GM12878 (cell line): Measurements from ENCODE around the gene TRAF2. TPM values are rescaled to one million over a fixed set of nuclear protein-coding genes. Genes with fewer than 3 reads are reported as not detected.
A peak's percentile ranks its signal among the peaks of the same experiment; 100 is the strongest.

Source experiments
- ATF7 ChIP-seq: fragments of 450-650 bp; IDR thresholded peaks from 2 replicates; pipeline ENCODE4 v1.6.1; 2016; ENCODE audit warnings: low read depth, mild to moderate bottlenecking
- BCL3 ChIP-seq: IDR thresholded peaks from 2 replicates; pipeline ENCODE4 v1.6.1; 2011; ENCODE audit warnings: borderline replicate concordance, low read depth, mild to moderate bottlenecking, moderate library complexity, low read length; ENCODE audit not compliant: insufficient read depth, poor library complexity, severe bottlenecking
- EGR1 ChIP-seq, 2 experiments: IDR thresholded peaks; 1 replicate in 1 of 2; 2 replicates in 1 of 2; pipeline ENCODE4 v1.6.1; 2011 to 2012; ENCODE audit warnings: low read depth in 2 of 2, low read length in 2 of 2, borderline replicate concordance in 1 of 2, mild to moderate bottlenecking in 1 of 2, moderate library complexity in 1 of 2
- ETV6 ChIP-seq, 2 experiments: fragments of 450-650 bp in 1 of 2; IDR thresholded peaks in 1 of 2; conservative IDR thresholded peaks in 1 of 2; 2 replicates each; pipeline ENCODE4 v1.6.1; 2014; ENCODE audit warnings: antibody characterized with exemption in 1 of 2, borderline replicate concordance in 1 of 2, low read depth in 1 of 2, mild to moderate bottlenecking in 1 of 2, moderate library complexity in 1 of 2
- FOS ChIP-seq: IDR thresholded peaks from 3 replicates; pipeline ENCODE4 v1.6.1; 2011; ENCODE audit warnings: borderline replicate concordance; ENCODE audit not compliant: insufficient read length; ENCODE audit errors: extremely low read depth
- LARP7 ChIP-seq: fragments of 450-650 bp; IDR thresholded peaks from 2 replicates; pipeline ENCODE4 v1.6.1; 2017; ENCODE audit warnings: mild to moderate bottlenecking
- MEF2B ChIP-seq: fragments of 450-650 bp; IDR thresholded peaks from 2 replicates; pipeline ENCODE4 v1.6.1; 2018; ENCODE audit warnings: mild to moderate bottlenecking, moderate library complexity; ENCODE audit not compliant: partially characterized antibody, poor library complexity, severe bottlenecking
- NKRF ChIP-seq: fragments of 450-650 bp; conservative IDR thresholded peaks from 2 replicates; pipeline ENCODE4 v1.6.1; 2017; ENCODE audit warnings: mild to moderate bottlenecking, moderate library complexity
- POLR2AphosphoS2 ChIP-seq: IDR thresholded peaks from 2 replicates; pipeline ENCODE4 v1.6.1; 2011; ENCODE audit warnings: low read depth, mild to moderate bottlenecking, low read length, improper control_type of control experiment, moderate library complexity
- RFX5 ChIP-seq: IDR thresholded peaks from 2 replicates; pipeline ENCODE4 v1.6.1; 2011; ENCODE audit warnings: low read depth, low read length, improper control_type of control experiment
- SP1 ChIP-seq: IDR thresholded peaks from one replicate; pipeline ENCODE4 v1.6.1; 2011; ENCODE audit warnings: low read depth, low read length
- SREBF2 ChIP-seq: IDR thresholded peaks from 2 replicates; pipeline ENCODE4 v1.6.1; 2012; ENCODE audit warnings: mild to moderate bottlenecking, low read length
- SRF ChIP-seq, 2 experiments: IDR thresholded peaks; 2 replicates each; pipeline ENCODE4 v1.6.1; 2011; ENCODE audit warnings: low read depth in 2 of 2, low read length in 2 of 2, mild to moderate bottlenecking in 1 of 2, moderate library complexity in 1 of 2
- TCF3 ChIP-seq: IDR thresholded peaks from 2 replicates; pipeline ENCODE4 v1.6.1; 2012; ENCODE audit warnings: low read depth, mild to moderate bottlenecking, low read length, borderline replicate concordance; ENCODE audit not compliant: insufficient read depth
- USF2 ChIP-seq: IDR thresholded peaks from 2 replicates; pipeline ENCODE4 v1.6.1; 2011; ENCODE audit warnings: low read depth, low read length, improper control_type of control experiment, borderline replicate concordance
- YBX1 ChIP-seq: fragments of 450-650 bp; IDR thresholded peaks from 2 replicates; pipeline ENCODE4 v1.6.1; 2016; ENCODE audit warnings: antibody characterized with exemption
- YY1 ChIP-seq: IDR thresholded peaks from 2 replicates; pipeline ENCODE4 v1.6.1; 2011; ENCODE audit warnings: low read depth, mild to moderate bottlenecking, low read length
- ZBTB40 ChIP-seq: fragments of 450-650 bp; IDR thresholded peaks from 2 replicates; pipeline ENCODE4 v1.6.1; 2016; ENCODE audit warnings: mild to moderate bottlenecking, moderate library complexity, borderline replicate concordance
- ZNF274 ChIP-seq: IDR thresholded peaks from one replicate; pipeline ENCODE4 v1.8.0; 2011; ENCODE audit not compliant: insufficient read length, insufficient read depth
- ZNF622 ChIP-seq: fragments of 450-650 bp; IDR thresholded peaks from 2 replicates; pipeline ENCODE4 v1.6.1; 2017; ENCODE audit warnings: mild to moderate bottlenecking, inconsistent platforms
- ZSCAN29 ChIP-seq: fragments of 450-650 bp; IDR thresholded peaks from 2 replicates; pipeline ENCODE4 v1.6.1; 2017; ENCODE audit warnings: mild to moderate bottlenecking, moderate library complexity
- polyA plus RNA-seq, 11 experiments: library from polyadenylated mRNA; depleted of rRNA in 4 of 11; unstranded in 6 of 11; stranded (reverse) in 5 of 11; fragments of >200 nt; fragmentation: Nextera tagmentation in 4 of 11; fragmentation: Illumina TruSeq in 1 of 11; extraction: Ambion mirVana in 4 of 11; extraction: Trizol in 1 of 11; gene quantifications; 1 replicate in 1 of 11; 2 replicates in 10 of 11; pipeline versions ENCODE4 v1.2.1 to v1.2.3, GENCODE V29; 2011 to 2016; ENCODE audit warnings: inconsistent platforms in 2 of 11, missing spikeins in 2 of 11, low read depth in 1 of 11
- total RNA-seq, 4 experiments: library from RNA; depleted of rRNA in 3 of 4; stranded (reverse); fragments of >200 nt in 3 of 4; fragmentation: Illumina TruSeq in 1 of 4; extraction: Trizol in 1 of 4; gene quantifications; 2 replicates each; pipeline versions ENCODE4 v1.2.1 to v1.2.3, GENCODE V29; 2013 to 2021

The TRAF2 gene
- total and polyA plus RNA-seq, 10 of the 15 experiments (the other 5 are each of a cell fraction or from before 2014, with no cell fraction given) = 0.34 to 39.5 (median 18.7) TPM

- no peak for TF ChIP-seq POLR2AphosphoS2
- peak; percentile 32 for TF ChIP-seq SP1
- peak; percentile 76 for TF ChIP-seq YY1
- no peak for TF ChIP-seq ETV6 (conservative IDR thresholded peaks at IDR 0.05 in 1 of 2, IDR thresholded peaks at IDR 0.05 in 1 of 2; ENCODE audit: borderline replicate concordance in 1 of 2, low read depth in 1 of 2)
- no peak for TF ChIP-seq ZNF274
- no peak for TF ChIP-seq YBX1
- no peak for TF ChIP-seq BCL3
- no peak for TF ChIP-seq ZNF622
- TF ChIP-seq ZSCAN29 = no peak
- no peak; the same call in 1 of the 2 replicates for TF ChIP-seq NKRF
- peak in 1 of 2 experiments; percentile 49; a peak in 1 of 4 replicates for TF ChIP-seq SRF (IDR thresholded peaks at IDR 0.05; ENCODE audit: low read depth in 2 of 2, low read length in 2 of 2)
- peak; percentile 79 for TF ChIP-seq ATF7
- peak; percentile 69 for TF ChIP-seq LARP7
- no peak for TF ChIP-seq TCF3
- TF ChIP-seq MEF2B = peak; percentile 17
- TF ChIP-seq RFX5 = no peak
- no peak; the same call in 1 of the 2 replicates for TF ChIP-seq USF2
- TF ChIP-seq SREBF2 = no peak
- TF ChIP-seq FOS = no peak
- no peak for TF ChIP-seq ZBTB40
- peak in 1 of 2 experiments; percentile 41; a peak in 1 of 3 replicates for TF ChIP-seq EGR1 (IDR thresholded peaks at IDR 0.05; ENCODE audit: borderline replicate concordance in 1 of 2, low read depth in 2 of 2, low read length in 2 of 2)
Observed at GRCh38 chr9:136882109-136882946, 4.0 kb upstream of the TRAF2 start (continued).
